ENCODE data around the gene LAS1L.
"Not testable (repeated sequence)": the region's sequence is repeated elsewhere in the genome, so short reads cannot be mapped to it uniquely, and the experiment has no call there.

LAS1L gene

GRCh38 chrX:65536291-65536690, 1.7 kb upstream of the LAS1L start:
- Mint-ChIP-seq H3K27me3 (peaks cover 0 to 10% of the 10 kb centered on the region in 2 donors), H3K27ac (no peak overlapping the region)

GRCh38 chrX:65532016-65532415, 2.6 kb downstream of the LAS1L start:
- no peak overlapping the region for H3K4me3 Mint-ChIP-seq
- H3K36me3 Mint-ChIP-seq, result peaks cover 11 to 14% of the 10 kb centered on the region in 2 donors
- ATAC-seq (replicated peaks) (no peak), DNase-seq (no peak)
- H3K27ac Mint-ChIP-seq, result no peak overlapping the region
- no peaks in the 10 kb centered on the region for H3K9me3 Mint-ChIP-seq
- peaks cover 13 to 14% of the 10 kb centered on the region in 2 donors for H3K4me1 Mint-ChIP-seq
- peaks cover 0 to 8% of the 10 kb centered on the region in 2 donors for H3K27me3 Mint-ChIP-seq

More at GRCh38 chrX:65536291-65536690, 1.7 kb upstream of the LAS1L start:
- H3K9me3 Mint-ChIP-seq, result no peaks in the 10 kb centered on the region
- DNase-seq (no peak), ATAC-seq (replicated peaks) (no peak)
- H3K4me1 Mint-ChIP-seq, result peaks cover 8 to 14% of the 10 kb centered on the region in 2 donors
- no peak overlapping the region for H3K4me3 Mint-ChIP-seq
- peaks cover 4 to 7% of the 10 kb centered on the region in 2 donors for H3K36me3 Mint-ChIP-seq

GRCh38 chrX:65528705-65529340, 5.8 kb downstream of the LAS1L start:
- Mint-ChIP-seq H3K36me3 (peaks cover 14 to 22% of the 10 kb centered on the region in 2 donors), H3K4me1 (peaks cover 14% of the 10 kb centered on the region in 2 donors), H3K27ac (no peak overlapping the region), H3K4me3 (no peak overlapping the region), H3K9me3 (no peaks in the 10 kb centered on the region), H3K27me3 (peaks cover 0 to 8% of the 10 kb centered on the region in 2 donors)
- ATAC-seq (replicated peaks) (peak; percentile 33 to 68), DNase-seq (peak; percentile 20)

- Mint-ChIP-seq H3K4me1 (peaks cover 11 to 14% of the 10 kb centered on the region in 2 donors), H3K9me3 (no peaks in the 10 kb centered on the region), H3K27me3 (peaks cover 0 to 8% of the 10 kb centered on the region in 2 donors), H3K27ac (no peak overlapping the region), H3K36me3 (peaks cover 14 to 22% of the 10 kb centered on the region in 2 donors), H3K4me3 (no peak overlapping the region)
- ATAC-seq (replicated peaks), result no peak
- DNase-seq, result no peak
Observed at GRCh38 chrX:65528293-65528692, 6.3 kb downstream of the LAS1L start.

GRCh38 chrX:65524139-65524538, 10.4 kb downstream of the LAS1L start:
- Mint-ChIP-seq H3K36me3 (peaks cover 25 to 31% of the 10 kb centered on the region in 2 donors), H3K4me1 (peaks cover 0 to 11% of the 10 kb centered on the region in 2 donors), H3K9me3 (no peaks in the 10 kb centered on the region), H3K27ac (peak overlapping the region; percentile 1), H3K4me3 (no peak overlapping the region), H3K27me3 (no peaks in the 10 kb centered on the region)
- DNase-seq, result no peak
- no peak for ATAC-seq (replicated peaks)

- no peak for ATAC-seq (replicated peaks)
Observed at GRCh38 chrX:65522739-65523372, 11.7 kb downstream of the LAS1L start.

GRCh38 chrX:65519530-65519929, 15.1 kb downstream of the LAS1L start:
- H3K4me3 Mint-ChIP-seq; ATAC-seq (replicated peaks); H3K9me3 Mint-ChIP-seq; H3K4me1 Mint-ChIP-seq; DNase-seq; H3K27me3 Mint-ChIP-seq; H3K27ac Mint-ChIP-seq: not testable (repeated sequence)
- peaks cover 24 to 27% of the 10 kb centered on the region in 2 donors for H3K36me3 Mint-ChIP-seq

More at GRCh38 chrX:65522739-65523372, 11.7 kb downstream of the LAS1L start:
- Mint-ChIP-seq H3K36me3 (peaks cover 27 to 30% of the 10 kb centered on the region in 2 donors), H3K9me3 (no peaks in the 10 kb centered on the region), H3K4me3 (no peak overlapping the region), H3K27ac (no peak overlapping the region), H3K27me3 (no peaks in the 10 kb centered on the region), H3K4me1 (peaks cover 0 to 7% of the 10 kb centered on the region in 2 donors)
- DNase-seq, result no peak

- DNase-seq; H3K4me3 Mint-ChIP-seq; H3K27me3 Mint-ChIP-seq; H3K4me1 Mint-ChIP-seq; ATAC-seq (replicated peaks); H3K9me3 Mint-ChIP-seq: not testable (repeated sequence)
- Mint-ChIP-seq H3K27ac (peak overlapping the region; percentile 15), H3K36me3 (peaks cover 20 to 27% of the 10 kb centered on the region in 2 donors)
Observed at GRCh38 chrX:65518980-65519379, 15.6 kb downstream of the LAS1L start.

- H3K9me3 Mint-ChIP-seq, result no peaks in the 10 kb centered on the region
Observed at GRCh38 chrX:65517923-65518322, 16.7 kb downstream of the LAS1L start.

GRCh38 chrX:65516756-65517155, 17.8 kb downstream of the LAS1L start:
- no peaks in the 10 kb centered on the region for H3K9me3 Mint-ChIP-seq
- peaks cover 0 to 4% of the 10 kb centered on the region in 2 donors for H3K4me1 Mint-ChIP-seq
- H3K36me3 Mint-ChIP-seq, result peaks cover 15 to 16% of the 10 kb centered on the region in 2 donors
- H3K27ac Mint-ChIP-seq, result no peak overlapping the region
- no peak for DNase-seq
- no peak for ATAC-seq (replicated peaks)
- no peak overlapping the region for H3K4me3 Mint-ChIP-seq
- H3K27me3 Mint-ChIP-seq, result no peaks in the 10 kb centered on the region

More at GRCh38 chrX:65517923-65518322, 16.7 kb downstream of the LAS1L start:
- Mint-ChIP-seq H3K27ac (no peak overlapping the region), H3K27me3 (no peaks in the 10 kb centered on the region), H3K4me3 (no peak overlapping the region), H3K36me3 (peaks cover 19 to 26% of the 10 kb centered on the region in 2 donors), H3K4me1 (peaks cover 0 to 5% of the 10 kb centered on the region in 2 donors)
- no peak for DNase-seq
- no peak for ATAC-seq (replicated peaks)

GRCh38 chrX:65513610-65514009, 21.0 kb downstream of the LAS1L start:
- Mint-ChIP-seq H3K27me3 (no peaks in the 10 kb centered on the region), H3K9me3 (no peaks in the 10 kb centered on the region), H3K36me3 (peaks cover 0 to 7% of the 10 kb centered on the region in 2 donors), H3K27ac (no peak overlapping the region), H3K4me3 (no peak overlapping the region), H3K4me1 (no peaks in the 10 kb centered on the region)
- ATAC-seq (replicated peaks), result no peak
- no peak for DNase-seq

GRCh38 chrX:65509400-65509799, 25.2 kb downstream of the LAS1L start:
- no peak overlapping the region for H3K4me3 Mint-ChIP-seq
- H3K27me3 Mint-ChIP-seq, result no peaks in the 10 kb centered on the region
- no peaks in the 10 kb centered on the region for H3K4me1 Mint-ChIP-seq
- peaks cover 8 to 9% of the 10 kb centered on the region in 2 donors for H3K36me3 Mint-ChIP-seq
- no peak overlapping the region for H3K27ac Mint-ChIP-seq
- H3K9me3 Mint-ChIP-seq, result no peaks in the 10 kb centered on the region
- DNase-seq (no peak), ATAC-seq (replicated peaks) (no peak)

GRCh38 chrX:65508851-65509250, 25.7 kb downstream of the LAS1L start:
- Mint-ChIP-seq H3K36me3 (peaks cover 8 to 9% of the 10 kb centered on the region in 2 donors), H3K4me3 (no peak overlapping the region), H3K27me3 (no peaks in the 10 kb centered on the region), H3K4me1 (no peaks in the 10 kb centered on the region), H3K27ac (no peak overlapping the region), H3K9me3 (no peaks in the 10 kb centered on the region)
- DNase-seq (no peak), ATAC-seq (replicated peaks) (no peak)

GRCh38 chrX:65502618-65503017, 32.0 kb downstream of the LAS1L start:
- Mint-ChIP-seq H3K9me3 (no peaks in the 10 kb centered on the region), H3K36me3 (peaks cover 9 to 14% of the 10 kb centered on the region in 2 donors), H3K27me3 (no peaks in the 10 kb centered on the region), H3K4me1 (no peaks in the 10 kb centered on the region), H3K27ac (no peak overlapping the region), H3K4me3 (no peak overlapping the region)
- DNase-seq (no peak), ATAC-seq (replicated peaks) (no peak)

GRCh38 chrX:65493431-65493830, 41.2 kb downstream of the LAS1L start:
- Mint-ChIP-seq H3K9me3 (no peaks in the 10 kb centered on the region), H3K27ac (no peak overlapping the region), H3K4me3 (no peak overlapping the region), H3K4me1 (no peaks in the 10 kb centered on the region), H3K36me3 (no peaks in the 10 kb centered on the region), H3K27me3 (peaks cover 0 to 3% of the 10 kb centered on the region in 2 donors)
- no peak for ATAC-seq (replicated peaks)
- no peak for DNase-seq
